ENCODE results near the gene FUT8. TPM values are rescaled to one million over a fixed set of nuclear protein-coding genes. Genes with fewer than 3 reads are reported as not detected.

Gene FUT8
- total and polyA plus RNA-seq, 2 of the 8 experiments (the other 6 are each of a cell fraction or from before 2014, with no cell fraction given): 10.5 to 25.1 TPM

DNA sequence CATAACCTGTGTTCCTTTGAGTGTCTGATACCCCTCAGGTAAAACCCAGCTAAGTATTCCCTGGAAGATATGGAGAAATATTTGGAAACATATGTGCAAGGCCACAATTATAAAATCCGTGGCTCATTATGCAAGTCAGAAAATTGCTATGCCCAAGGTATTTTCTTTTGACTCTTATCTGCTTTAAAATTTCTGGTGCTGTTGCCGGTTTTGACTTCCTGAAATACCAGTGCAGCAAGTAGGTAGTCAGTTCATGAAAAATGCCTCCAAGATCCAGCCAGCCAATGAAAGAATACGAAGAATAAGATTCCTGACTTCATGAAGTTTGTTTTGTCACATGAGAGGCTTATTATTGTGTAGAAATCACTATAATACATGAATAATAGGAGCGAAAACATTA, 20.2 kb upstream of the FUT8 start:
- H3K23ac ChIP-seq (ENCODE audit: insufficient read length): no peak overlapping the region
- H2BK15ac ChIP-seq (ENCODE audit: low read length): no peak overlapping the region
- no peaks in the 10 kb centered on the region for H4K20me1 ChIP-seq (replicated peaks in 1 of 2; ENCODE audit: control insufficient read depth in 1 of 2, insufficient read depth in 2 of 2, low read length in 2 of 2)
- H3K27ac ChIP-seq (ENCODE audit: low read depth, low read length): no peak overlapping the region
- H3K79me1 ChIP-seq (ENCODE audit: low read depth, low read length): no peaks in the 10 kb centered on the region
- H3K4ac ChIP-seq (replicated peaks; ENCODE audit: insufficient read length, low read depth, low read length): no peak overlapping the region
- H3K14ac ChIP-seq (ENCODE audit: insufficient read length): no peak overlapping the region
- no peaks in the 10 kb centered on the region for H3K23me2 ChIP-seq (ENCODE audit: low read depth, low read length)
- FAIRE-seq: no peak
- no peaks in the 10 kb centered on the region for H3K27me3 ChIP-seq (replicated peaks in 1 of 4; ENCODE audit: control insufficient read depth in 3 of 4, extremely low read depth in 1 of 4, insufficient read depth in 3 of 4, low read length in 3 of 4)
- H3K4me3 ChIP-seq (ENCODE audit: extremely low read depth in 1 of 4, insufficient read depth in 2 of 4, low read depth in 3 of 4, low read length in 4 of 4): no peak overlapping the region
- no peak overlapping the region for H3K4me2 ChIP-seq (ENCODE audit: insufficient read depth in 1 of 2, low read depth in 2 of 2, low read length in 2 of 2)
- ChIA-PET CTCF (ENCODE audit: partially characterized antibody) (interaction anchor here (1.2 kb wide), 1 partner anchor 116 kb away, joined by 5 read pairs; no protein-coding TSS in a partner anchor), POLR2A (ENCODE audit: partially characterized antibody) (no interaction called here)
- H3K9me3 ChIP-seq (ENCODE audit: insufficient read depth in 2 of 2, low read depth in 1 of 2, low read length in 1 of 2): peaks cover 18 to 22% of the 10 kb centered on the region in 2 experiments
- no peak overlapping the region for H3K18ac ChIP-seq (ENCODE audit: extremely low read depth, low read length)
- H2BK120ac ChIP-seq (replicated peaks; ENCODE audit: low read depth, low read length): no peak overlapping the region
- H4K8ac ChIP-seq (ENCODE audit: extremely low read depth, insufficient read depth, low read length): no peak overlapping the region
- no peak overlapping the region for H4K91ac ChIP-seq (replicated peaks; ENCODE audit: insufficient read length, low read length)
- H3K36me3 ChIP-seq (ENCODE audit: control insufficient read depth in 2 of 4, insufficient read depth in 4 of 4, low read length in 3 of 4): no peaks in the 10 kb centered on the region
- H2AFZ ChIP-seq (ENCODE audit: low read length): no peak overlapping the region
- no peaks in the 10 kb centered on the region for H3K79me2 ChIP-seq (ENCODE audit: control insufficient read depth in 1 of 2, insufficient read depth in 2 of 2, low read length in 2 of 2)
- H3K9ac ChIP-seq (replicated peaks in 1 of 4; ENCODE audit: extremely low read depth in 1 of 4, low read depth in 3 of 4, low read length in 3 of 4): no peak overlapping the region
- H2BK12ac ChIP-seq (ENCODE audit: low read depth, low read length): no peak overlapping the region
- 92% methylated on average over 4 of the region's 4 CpGs; no CpG with 5 or more reads in 1 of the 2 experiments for WGBS, 2 experiments (ENCODE audit: extremely low coverage in 1 of 2, insufficient coverage in 1 of 2, insufficient read length in 1 of 2, insufficient replicate concordance in 2 of 2, low coverage in 1 of 2, low lambda C conversion rate in 2 of 2, missing lambda C conversion rate in 1 of 2)
- H2BK5ac ChIP-seq (ENCODE audit: low read depth, low read length): no peak overlapping the region
- TF ChIP-seq, protein P1, sequence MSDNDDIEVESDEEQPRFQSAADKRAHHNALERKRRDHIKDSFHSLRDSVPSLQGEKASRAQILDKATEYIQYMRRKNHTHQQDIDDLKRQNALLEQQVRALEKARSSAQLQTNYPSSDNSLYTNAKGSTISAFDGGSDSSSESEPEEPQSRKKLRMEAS (IDR thresholded peaks at IDR 0.05): no peak
- TF ChIP-seq TEAD4 (IDR thresholded peaks at IDR 0.05; ENCODE audit: low read depth, low read length) (no peak), GABPA (IDR thresholded peaks at IDR 0.05; ENCODE audit: borderline replicate concordance, insufficient read depth, low read length) (no peak), EP300 (IDR thresholded peaks at IDR 0.05; ENCODE audit: borderline replicate concordance in 1 of 2, low read depth in 2 of 2, low read length in 2 of 2) (no peak), JUN (IDR thresholded peaks at IDR 0.05; ENCODE audit: low read depth, low read length) (no peak), RFX5 (IDR thresholded peaks at IDR 0.05; ENCODE audit: borderline replicate concordance, low read depth, low read length) (no peak)
- no peak overlapping the region for H2AK5ac ChIP-seq (ENCODE audit: low read depth, low read length)
- no peak overlapping the region for H2BK20ac ChIP-seq (ENCODE audit: low read length)
- H3K56ac ChIP-seq (replicated peaks; ENCODE audit: insufficient read length, low read depth, low read length): no peak overlapping the region
- no peak overlapping the region for H4K5ac ChIP-seq (ENCODE audit: insufficient read length, low read depth, low read length)
- DNase-seq (ENCODE audit: low read depth in 1 of 2, low spot score in 2 of 2): no peak
- H3K4me1 ChIP-seq (replicated peaks in 1 of 4; ENCODE audit: control insufficient read depth in 3 of 4, insufficient read depth in 4 of 4, low read length in 3 of 4): no peaks in the 10 kb centered on the region

Data from H1 (cell line).